HG02623 (cell line): ENCODE measurements around the gene RPL22.

Experiments
- ATAC-seq: cut with Tn5 transposase; IDR thresholded peaks from one replicate; pipeline ENCODE4 v1.9.1; 2021; ENCODE audit warnings: moderate library complexity; ENCODE audit not compliant: unreplicated experiment

The RPL22 gene

GRCh38 chr1:6175411-6175828 lies 24.0 kb downstream of the RPL22 start:
- ATAC-seq, result no peak

- no peak for ATAC-seq
Measured at GRCh38 chr1:6174621-6175410, 24.6 kb downstream of the RPL22 start.

- ATAC-seq, result no peak
Measured at GRCh38 chr1:6172549-6172948, 26.8 kb downstream of the RPL22 start.

- ATAC-seq, result no peak
Measured at GRCh38 chr1:6171548-6172124, 27.8 kb downstream of the RPL22 start.

GRCh38 chr1:6170742-6171201 lies 28.6 kb downstream of the RPL22 start:
- ATAC-seq, result no peak

GRCh38 chr1:6170116-6170741 lies 29.2 kb downstream of the RPL22 start:
- no peak for ATAC-seq

GRCh38 chr1:6168947-6169586 lies 30.3 kb downstream of the RPL22 start:
- ATAC-seq, result no peak

- no peak for ATAC-seq
Measured at GRCh38 chr1:6167391-6168303, 31.7 kb downstream of the RPL22 start.

- ATAC-seq, result no peak
Measured at GRCh38 chr1:6166655-6167390, 32.6 kb downstream of the RPL22 start.

- no peak for ATAC-seq
Measured at GRCh38 chr1:6166221-6166620, 33.2 kb downstream of the RPL22 start.

- ATAC-seq, result no peak
Measured at GRCh38 chr1:6165441-6165985, 33.9 kb downstream of the RPL22 start.

- no peak for ATAC-seq
Measured at GRCh38 chr1:6165027-6165426, 34.4 kb downstream of the RPL22 start.

- no peak for ATAC-seq
Measured at GRCh38 chr1:6163973-6164617, 35.3 kb downstream of the RPL22 start.

GRCh38 chr1:6163191-6163972 lies 36.0 kb downstream of the RPL22 start:
- no peak for ATAC-seq

- ATAC-seq, result no peak
Measured at GRCh38 chr1:6162773-6163172, 36.6 kb downstream of the RPL22 start.

- ATAC-seq, result no peak
Measured at GRCh38 chr1:6162341-6162740, 37.1 kb downstream of the RPL22 start.

GRCh38 chr1:6158181-6158580 lies 41.2 kb downstream of the RPL22 start:
- no peak for ATAC-seq

GRCh38 chr1:6157528-6158174 lies 41.7 kb downstream of the RPL22 start:
- no peak for ATAC-seq
